ENCODE measurements around the gene AMPD3.

- TF ChIP-seq POLR2A (IDR thresholded peaks at IDR 0.05; ENCODE audit: low read depth, low read length) (no peak), POLR2AphosphoS5 (IDR thresholded peaks at IDR 0.05; ENCODE audit: low read depth, low read length) (no peak)
Measured at GRCh38 chr11:10504490-10504889, 49.4 kb downstream of the AMPD3 start.

All from GM12892 (cell line).